GM18517 (cell line): ENCODE data around the gene MCM5.
"Not testable (repeated sequence)": the region's sequence is repeated elsewhere in the genome, so short reads cannot be mapped to it uniquely, and the experiment has no call there.

ENCODE experiments used
- ATAC-seq: cut with Tn5 transposase; IDR thresholded peaks from one replicate; pipeline ENCODE4 v1.9.1; 2021; ENCODE audit warnings: mild to moderate bottlenecking, moderate library complexity; ENCODE audit not compliant: unreplicated experiment

The MCM5 gene

GRCh38 chr22:35399678-35400500 is at the start of gene MCM5:
Gene MCM5 (plus strand): TSS chr22:35400140. CDS start chr22:35400439, 299 bp downstream.
- peak; percentile 90 for ATAC-seq

DNA sequence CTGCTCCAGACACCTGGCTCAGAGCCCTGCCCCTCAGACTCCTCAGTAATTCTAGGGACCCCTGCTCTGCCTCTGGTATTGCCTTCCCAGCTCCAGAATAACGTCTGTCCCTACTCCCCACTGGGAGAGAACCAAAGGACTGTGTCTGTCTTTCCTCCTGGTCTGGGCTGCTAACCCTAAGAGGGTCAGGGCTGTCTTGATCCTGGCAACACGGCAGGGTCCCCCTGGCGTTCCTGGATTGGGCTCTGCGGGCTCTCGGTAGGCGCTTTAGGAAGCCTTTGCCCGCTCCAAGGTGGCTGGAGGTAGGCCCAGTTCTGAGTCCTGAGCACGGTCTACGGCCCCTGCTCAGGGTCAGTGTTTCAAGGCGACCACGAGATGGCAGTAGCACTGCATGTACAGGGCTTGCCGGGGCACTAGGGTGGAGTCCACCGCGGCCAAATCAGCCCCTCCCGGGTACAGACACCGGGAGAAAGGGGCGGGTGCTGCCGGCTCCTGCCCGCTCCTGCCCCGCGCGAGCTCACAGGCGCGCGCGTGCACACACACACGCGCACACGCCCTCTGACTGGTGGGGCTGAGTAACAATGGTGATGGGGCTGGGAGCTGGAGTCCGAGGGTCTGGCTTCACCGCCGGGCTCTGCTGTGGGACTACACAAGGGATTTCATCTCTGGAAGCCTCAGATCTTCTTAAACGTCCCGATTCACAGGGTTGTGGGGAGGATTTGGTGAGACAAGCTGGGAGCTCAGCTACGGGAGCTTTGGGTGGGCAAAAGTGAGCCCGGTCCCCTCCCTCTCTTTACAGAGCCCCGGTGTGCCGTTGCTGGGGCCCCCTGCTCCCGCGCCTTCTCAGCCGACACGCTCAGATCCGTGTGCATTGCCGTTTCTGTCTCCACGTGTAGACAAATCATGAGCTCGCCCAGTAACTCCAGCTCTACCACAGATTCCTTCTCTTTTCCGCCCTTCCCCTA is 49.1 kb upstream of the MCM5 start:
- ATAC-seq: peak; percentile 72

GRCh38 chr22:35352214-35353111 is 47.5 kb upstream of the MCM5 start:
- no peak for ATAC-seq

DNA sequence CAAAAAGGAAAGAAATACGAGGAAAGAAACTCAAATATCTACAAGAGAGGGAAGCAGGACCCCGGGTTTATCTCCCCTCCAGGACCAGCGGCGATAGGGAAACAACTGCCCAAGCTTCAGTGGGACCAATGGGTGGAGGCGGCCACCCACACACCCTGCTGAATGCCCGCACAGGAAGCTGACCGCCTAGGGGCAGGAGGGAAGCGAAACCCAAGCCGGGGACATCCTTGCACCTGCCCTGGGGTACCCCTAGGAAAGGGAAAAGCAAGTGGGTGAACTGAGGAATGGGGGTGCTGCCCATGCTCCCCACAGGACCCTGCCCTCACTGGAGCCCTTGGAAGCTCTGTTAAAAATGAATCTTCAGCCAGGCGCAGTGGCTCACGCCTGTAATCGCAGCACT is 46.6 kb upstream of the MCM5 start:
- no peak for ATAC-seq

GRCh38 chr22:35354068-35354467 is 45.9 kb upstream of the MCM5 start:
- ATAC-seq: no peak

GRCh38 chr22:35357883-35358621 is 41.9 kb upstream of the MCM5 start:
- ATAC-seq: no peak

DNA sequence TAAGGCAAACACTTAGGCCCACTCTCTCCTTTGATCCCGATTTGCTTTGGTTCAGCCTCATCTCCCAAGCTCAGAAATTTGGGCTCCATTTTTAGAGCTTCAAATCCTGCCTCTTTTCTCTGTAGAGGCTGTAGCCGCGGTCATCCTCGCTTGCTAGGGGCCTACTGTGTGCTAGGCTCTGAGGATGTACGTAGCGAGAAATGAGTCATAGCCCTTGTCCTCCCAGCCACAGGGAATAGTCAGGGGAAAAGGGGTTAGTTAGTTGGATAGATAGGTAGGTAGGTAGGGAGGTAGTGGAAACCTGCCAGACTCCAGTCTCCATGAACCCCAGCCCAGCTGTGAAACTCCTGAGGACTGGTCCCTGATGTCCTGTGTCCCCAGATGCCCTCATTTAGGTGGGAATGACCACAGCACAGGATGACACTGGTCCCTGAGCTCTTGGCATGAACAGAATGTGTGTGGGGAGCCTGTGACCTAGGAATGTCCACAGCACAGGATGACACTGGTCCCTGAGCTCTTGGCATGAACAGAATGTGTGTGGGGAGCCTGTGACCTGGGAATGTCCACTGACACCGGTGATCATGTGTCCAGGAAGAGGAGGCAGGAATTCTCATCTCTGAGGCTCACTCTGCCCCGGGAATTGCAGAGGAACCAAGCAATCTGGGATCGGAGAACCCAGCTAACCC is 40.4 kb upstream of the MCM5 start:
- ATAC-seq: no peak

DNA sequence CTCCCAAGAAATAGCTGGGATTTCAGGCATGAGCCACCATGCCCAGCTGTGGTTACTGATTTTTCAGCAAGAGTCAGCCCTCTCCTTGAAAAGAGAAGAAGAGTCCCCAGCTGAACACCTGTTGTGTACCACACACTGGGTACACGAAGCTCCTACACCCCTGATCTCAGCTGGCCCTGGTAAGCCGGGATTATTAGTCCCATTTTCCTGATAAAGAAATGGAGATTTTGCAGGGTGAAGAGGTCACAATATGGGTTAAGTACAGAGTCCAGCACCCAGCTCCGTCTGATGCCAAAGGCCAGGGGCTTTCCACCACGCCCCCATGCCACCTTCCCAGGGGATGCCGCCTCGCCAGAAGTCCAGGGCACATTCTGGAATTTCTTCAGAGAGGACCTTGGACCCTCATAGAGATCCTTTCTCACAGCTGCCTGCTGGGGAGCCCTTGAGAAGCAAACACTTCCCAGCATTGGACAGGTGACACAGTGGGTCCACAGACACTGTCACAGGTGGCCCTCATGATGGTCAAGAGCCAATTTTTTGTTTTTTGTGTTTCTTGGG is 38.9 kb upstream of the MCM5 start:
- ATAC-seq: no peak

- ATAC-seq: no peak
Measured at GRCh38 chr22:35363566-35364086, 36.3 kb upstream of the MCM5 start.

DNA sequence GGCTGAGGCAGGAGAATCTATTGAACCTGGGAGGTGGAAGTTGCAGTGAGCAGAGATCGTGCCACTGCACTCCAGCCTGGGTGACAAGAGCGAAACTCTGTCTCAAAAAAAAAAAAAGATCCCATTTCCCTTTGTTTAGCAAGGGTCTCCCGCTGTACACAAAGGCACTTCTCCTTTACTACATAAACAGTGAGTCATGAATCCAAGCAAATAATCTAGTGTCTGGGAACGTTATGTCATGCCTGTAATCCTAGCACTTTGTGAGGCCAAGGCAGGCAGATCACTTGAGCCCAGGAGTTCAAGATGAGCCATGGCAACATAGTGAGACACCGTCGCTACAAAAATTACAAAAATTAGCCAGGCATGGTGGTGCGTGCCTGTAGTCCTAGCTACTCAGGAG is 35.7 kb upstream of the MCM5 start:
- ATAC-seq: not testable (repeated sequence)

- ATAC-seq: no peak
Measured at GRCh38 chr22:35367331-35367886, 32.5 kb upstream of the MCM5 start.

DNA sequence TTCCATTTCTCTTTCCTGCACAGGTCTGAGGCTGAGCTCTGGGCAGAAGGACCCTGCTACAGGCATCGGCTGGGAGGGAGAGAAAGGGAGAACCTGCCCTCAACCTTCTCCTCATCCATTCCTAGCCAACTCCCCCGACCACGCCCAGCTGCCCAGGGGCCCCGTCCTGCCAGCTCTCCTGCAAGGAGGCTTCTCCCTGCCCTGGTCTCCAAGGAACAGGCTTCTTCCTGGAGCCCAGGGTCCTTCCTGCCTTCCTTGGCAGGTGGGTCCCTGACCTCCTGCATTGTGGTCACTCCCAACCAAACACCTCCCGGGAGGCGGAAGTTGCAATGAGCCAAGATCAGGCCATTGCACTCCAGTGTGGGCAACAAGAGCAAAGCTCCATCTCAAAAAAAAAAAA is 31.6 kb upstream of the MCM5 start:
- no peak for ATAC-seq

- no peak for ATAC-seq
Measured at GRCh38 chr22:35369996-35370395, 29.9 kb upstream of the MCM5 start.

GRCh38 chr22:35373781-35374180 is 26.2 kb upstream of the MCM5 start:
- ATAC-seq: no peak

- ATAC-seq: no peak
Measured at GRCh38 chr22:35375031-35375430, 24.9 kb upstream of the MCM5 start.

DNA sequence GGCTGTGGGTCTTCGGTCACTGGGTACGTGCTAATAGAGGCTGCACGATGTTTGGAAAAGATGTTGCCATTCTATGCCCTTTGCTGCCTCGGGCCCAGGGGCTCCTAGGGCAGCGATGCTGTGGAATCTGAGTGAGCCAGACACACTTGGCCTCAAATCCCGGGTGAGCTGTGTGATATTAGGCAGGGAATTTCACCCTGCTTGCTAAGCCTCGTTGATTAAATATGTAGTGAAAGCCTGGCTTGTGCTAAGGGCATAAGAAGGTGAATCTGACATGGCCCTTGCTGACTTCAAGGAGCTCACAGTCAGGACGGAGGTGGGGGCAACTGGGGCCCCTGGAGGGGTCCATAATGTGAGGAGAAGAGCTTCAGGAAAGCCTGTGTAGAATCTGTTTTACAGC is 24.4 kb upstream of the MCM5 start:
- ATAC-seq: no peak

DNA sequence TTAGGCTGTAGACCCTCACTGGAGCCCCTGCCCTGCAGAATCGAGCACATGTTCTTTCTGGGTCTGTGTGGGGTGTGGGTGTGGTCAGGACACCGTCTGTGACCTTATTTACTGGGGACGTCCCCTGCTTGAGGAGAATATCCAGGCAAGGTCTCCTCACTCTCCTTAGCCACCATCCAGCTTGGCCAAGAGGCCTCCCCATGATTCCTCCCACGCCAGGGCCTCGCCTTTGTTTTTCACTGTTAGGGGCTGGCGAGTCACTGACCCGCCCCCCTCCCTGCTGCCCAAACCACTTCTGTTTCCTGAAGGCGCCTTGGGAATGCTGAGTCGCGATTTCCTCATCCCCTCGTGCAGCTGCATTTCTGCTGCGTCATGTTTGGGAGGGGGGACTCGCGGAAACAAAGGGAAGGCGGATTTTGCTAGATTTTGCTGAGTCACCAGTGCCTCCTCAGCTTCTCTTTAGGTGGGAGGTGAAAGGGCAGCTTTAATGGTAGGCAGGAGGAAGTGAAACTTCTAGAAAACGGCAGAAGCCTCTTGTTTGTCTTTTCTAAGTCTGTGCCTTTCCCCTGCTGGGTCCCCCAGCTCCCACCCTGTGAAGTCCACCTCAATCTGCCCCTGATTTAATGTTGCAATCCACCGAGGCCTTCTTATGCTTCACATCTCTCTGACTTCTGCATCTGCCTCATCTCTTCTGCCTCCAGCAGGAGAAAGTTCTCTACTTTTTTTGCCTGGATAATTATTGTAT is 23.0 kb upstream of the MCM5 start:
- ATAC-seq: peak; percentile 69

- ATAC-seq: no peak
Measured at GRCh38 chr22:35377735-35378134, 22.2 kb upstream of the MCM5 start.
